HTR-8/SVneo (cell line): ENCODE results near the gene NRG2.

Source experiments
- DNase-seq: peaks from one replicate; pipeline ENCODE4 v3.0.0; 2011; ENCODE audit warnings: low spot score, mixed read lengths; ENCODE audit not compliant: insufficient read length
- FAIRE-seq: peaks from 2 replicates; lab custom pipeline; 2011; peaks lifted over from hg19 to GRCh38; lab: Jason Lieb, UNC

NRG2 gene

DNA sequence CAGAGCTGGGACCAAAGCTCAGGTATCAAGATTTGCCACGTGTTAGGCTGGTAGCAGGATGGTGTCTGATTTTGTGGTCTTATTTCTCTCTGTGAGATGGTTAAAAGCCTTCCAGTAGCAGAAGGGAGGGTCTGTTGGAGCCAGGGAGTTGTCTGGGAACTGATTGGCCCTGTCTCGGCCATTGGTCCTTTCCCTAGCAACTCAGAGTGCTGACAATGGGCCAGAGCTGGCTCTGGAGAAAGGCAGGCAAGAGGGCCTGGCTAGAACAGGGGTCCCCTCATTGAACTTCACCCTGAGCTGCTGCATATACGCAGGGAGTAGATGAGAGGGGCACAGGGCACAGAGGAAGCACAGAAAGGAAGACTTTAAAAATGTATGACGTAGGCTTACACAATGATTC is 154.7 kb downstream of the NRG2 start:
- DNase-seq = no peak
- FAIRE-seq = no peak

DNA sequence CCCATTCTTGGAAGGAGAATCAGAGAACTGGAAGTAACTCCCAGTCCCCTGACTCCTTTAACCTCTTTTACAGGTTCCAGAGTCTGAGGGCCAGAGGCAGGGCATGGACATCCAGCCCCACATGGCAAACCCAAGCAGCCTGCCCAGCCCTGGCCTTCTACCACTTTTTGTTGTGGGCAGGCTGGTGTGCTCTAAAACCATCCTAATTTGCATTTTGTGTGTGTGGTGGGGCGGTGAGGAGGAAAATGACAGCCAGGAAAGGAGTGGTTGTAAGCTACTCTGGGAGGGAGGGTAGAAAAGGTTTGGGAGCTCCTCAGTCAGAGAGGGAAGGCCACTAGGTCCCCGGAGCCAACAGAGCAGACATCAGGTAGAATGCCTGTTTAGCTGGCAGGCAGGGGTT is 156.9 kb downstream of the NRG2 start:
- DNase-seq = no peak
- FAIRE-seq = no peak

DNA sequence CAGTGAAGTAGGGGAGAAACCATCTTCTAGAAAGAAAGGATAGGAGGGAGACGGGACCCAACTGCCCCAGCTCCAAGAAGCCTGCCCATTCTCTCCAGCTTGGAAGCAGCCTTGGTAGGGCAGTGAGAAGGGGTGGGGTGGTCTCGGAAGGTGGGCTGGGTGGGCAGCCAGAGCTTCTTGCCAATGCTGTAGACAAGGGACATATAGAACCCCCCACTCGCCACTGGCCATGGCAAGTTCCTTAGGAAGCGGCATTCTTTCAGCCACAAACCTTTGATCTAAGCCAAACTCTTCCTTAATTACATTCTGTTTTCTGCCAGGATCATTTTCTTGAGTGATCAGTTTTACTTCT is 157.3 kb downstream of the NRG2 start:
- FAIRE-seq = no peak
- DNase-seq = no peak

DNA sequence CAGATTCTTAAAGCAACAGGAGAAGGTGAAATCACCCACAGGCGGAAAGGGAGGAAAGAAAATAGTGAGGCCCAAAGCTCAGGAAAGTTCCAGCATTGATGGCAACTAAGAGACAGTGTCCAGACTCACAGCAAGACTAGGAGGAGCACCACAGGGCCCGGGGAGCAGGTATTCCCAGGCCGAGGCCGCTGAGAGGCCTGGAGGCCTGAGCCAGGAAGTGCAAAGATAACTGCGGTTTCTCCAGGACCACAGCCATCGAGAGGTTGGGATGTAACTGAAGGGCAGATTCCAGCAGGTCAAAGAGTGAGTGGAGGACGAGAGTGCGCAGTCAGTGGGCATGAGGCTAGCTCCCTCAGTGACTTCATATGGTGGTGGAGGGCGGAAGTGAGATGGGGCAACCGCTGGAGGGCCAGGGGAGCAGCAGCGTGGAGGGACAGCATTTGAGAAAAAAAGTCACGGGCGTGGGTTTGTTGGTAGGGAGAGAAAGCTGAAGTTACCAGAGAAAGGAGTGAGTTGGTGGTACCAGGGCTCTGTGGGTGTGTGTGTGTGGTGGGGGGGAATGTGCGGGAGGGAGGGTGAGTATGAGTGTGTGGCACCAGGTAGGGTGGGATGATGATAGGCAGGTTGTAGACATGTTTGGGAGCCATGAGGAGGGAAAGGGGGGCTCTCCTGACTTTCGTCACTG is 157.8 kb downstream of the NRG2 start:
- no peak for DNase-seq
- FAIRE-seq = peak; percentile 82

DNA sequence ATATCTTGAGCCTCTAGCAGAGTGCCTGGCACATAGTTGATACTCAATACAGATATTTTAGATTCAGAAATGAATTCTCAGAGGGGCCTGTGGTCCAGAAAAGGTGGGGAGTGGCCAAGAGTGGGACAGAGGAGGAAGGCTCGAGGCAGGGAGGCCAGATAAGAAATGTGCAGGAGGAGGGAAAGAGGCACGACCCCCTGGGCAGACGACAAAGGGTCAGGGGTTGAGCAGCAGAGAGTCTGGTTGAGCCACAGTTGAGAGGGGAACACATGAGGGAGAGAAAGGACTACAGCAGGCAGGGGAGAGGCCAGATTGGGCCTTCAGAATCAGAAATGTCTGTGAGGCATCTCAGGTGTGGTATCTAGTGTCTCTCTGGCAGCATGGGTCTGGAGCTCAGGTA is 158.4 kb downstream of the NRG2 start:
- FAIRE-seq (no peak), DNase-seq (no peak)

DNA sequence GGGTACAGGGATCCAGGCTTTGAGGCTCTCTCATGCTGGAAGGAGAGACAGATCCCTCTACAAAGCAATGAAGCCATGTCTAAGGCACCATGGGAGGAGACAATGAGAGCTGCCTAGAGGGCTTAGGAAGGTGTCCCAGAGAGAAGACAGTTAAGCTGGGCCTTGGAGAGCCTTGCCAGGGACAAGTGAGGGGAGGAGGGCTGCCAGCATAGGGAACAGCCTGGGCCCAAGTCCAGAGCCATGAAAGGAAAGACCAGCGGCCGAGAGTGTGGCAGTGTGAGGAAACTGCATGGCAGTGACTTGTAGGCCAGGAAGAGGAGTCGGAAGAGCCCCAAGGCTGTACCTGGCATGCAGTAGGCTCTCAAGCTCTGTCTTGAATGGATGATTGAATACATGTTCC is 159.0 kb downstream of the NRG2 start:
- no peak for FAIRE-seq
- DNase-seq = no peak

DNA sequence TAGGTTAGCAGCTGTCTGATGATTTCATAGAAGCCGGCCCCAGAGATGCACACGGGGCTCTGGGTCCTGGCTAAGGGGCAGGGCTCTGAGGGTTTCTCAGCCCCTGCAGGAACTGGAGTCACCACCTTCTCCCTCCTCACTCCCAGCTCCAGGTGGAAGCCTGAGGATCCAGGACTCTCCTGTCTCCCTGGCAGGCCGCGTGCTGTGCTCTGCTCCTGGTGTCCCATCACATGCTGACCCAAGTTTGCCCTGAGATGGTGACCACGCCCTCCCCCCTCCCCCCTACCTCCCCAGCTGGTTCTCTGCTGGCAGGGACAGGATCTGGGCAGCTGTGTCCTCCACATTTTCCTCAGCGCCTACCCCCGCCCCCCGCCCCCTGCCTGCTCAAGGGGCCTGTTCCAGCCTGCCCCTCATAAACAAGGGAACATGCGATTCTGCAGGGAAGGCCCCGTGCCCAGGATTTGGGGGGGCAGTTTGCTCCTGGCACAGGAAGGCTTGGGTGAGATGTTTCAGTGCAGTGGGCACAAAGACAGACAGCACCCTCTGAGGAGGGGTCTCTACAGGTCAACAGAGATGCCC is 160.0 kb downstream of the NRG2 start:
- no peak for FAIRE-seq
- DNase-seq = peak; percentile 39

DNA sequence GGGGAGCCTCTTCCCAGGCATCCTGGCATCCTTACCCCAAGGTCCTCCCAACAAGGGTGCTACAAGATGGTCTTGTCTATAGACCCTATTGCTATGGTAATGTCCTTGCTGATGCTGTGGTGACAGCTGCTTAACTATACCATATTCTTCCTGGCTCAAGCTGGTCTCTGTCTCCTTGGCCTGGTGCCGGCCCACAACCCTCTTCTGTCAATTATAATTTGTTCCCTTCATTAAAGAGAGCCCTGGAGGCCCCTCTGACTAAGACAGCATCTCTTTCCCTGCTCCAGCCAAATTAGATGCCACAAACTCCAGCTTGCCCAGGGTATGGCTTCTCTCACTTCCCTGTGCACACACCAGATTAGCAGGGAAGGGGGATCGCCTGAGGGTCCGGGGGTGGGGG is 160.8 kb downstream of the NRG2 start:
- DNase-seq (no peak), FAIRE-seq (no peak)

DNA sequence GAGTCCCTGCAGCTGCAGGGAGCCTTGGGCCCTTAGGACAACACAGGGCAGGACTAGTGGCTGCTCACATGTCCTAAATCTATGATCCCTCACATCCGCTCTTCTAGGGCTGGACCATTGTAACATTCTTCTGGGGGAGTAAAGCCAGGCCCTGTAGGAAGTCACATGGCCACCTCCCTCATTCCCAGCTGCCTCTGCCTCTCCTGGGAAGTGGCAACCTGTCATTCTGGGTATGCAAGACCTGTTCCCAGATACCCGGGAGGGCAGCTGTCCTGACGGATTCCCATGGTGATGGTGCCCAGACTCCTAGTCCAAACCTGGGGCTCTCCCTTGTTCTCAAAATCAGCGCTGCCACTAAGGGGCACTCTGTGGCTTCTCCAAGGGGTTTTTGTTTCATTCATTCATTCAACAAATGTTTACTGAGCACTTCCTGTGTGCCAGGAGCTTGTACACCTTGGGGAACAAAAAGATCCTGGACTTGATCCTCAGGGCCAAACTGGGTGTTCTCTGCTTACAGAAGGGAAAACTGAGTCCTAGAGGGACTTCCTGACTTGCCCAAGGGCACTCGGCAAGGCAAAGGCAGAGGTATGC is 161.9 kb downstream of the NRG2 start:
- FAIRE-seq = no peak
- DNase-seq = no peak

DNA sequence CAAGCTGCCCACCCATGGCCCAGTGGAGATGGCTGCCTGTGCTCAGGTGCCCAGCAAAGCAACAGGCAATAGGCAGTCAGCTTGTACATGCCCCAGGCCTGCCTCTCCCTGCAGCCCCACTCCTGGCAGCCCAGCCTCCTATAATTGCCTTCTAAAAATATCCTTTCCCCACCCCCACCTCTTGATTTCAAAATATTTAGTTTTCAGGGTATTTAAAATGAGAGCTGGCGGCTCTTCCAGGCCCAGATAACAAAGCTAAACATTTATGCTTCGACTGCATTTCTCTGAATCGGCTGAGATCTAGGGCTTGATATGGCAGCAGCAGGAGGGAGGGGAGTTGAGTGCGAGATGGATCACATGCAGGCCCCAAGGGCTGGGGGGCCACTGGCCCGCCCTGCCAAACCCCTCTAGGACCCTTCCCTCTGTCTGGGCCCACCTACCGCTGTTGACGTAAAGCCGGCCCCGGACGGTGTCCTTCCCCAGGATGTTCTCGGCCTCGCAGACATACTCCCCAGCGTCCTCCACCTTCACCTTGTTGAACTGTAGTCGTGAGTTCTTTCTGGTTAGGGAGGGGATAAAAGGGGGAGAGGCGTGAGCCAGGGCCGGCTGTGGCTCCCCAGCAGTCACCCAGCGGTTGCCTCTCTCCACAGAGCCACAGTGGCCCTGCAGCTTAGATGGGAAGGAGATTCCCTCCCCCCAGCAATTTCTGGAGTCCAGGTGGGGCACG is 162.5 kb downstream of the NRG2 start:
- FAIRE-seq = no peak

DNA sequence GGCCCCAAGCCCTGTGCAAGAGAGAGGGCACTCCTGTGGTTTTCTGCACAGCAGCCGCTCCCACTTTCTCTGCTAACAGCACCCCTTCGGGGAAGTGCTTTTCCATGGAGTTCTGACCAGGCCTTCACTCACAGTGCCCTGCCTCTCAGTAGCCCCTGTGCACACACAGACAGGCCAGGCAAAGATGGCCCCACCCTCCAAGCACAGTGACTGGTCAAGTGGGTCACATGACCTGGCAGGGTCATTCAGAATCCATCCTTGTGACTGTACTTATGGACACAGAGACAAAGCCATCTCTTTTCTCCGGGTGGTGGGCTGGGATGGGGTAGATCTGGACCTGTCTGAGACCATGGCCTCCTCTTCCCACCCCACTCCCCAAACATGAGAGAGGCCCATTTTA is 165.0 kb downstream of the NRG2 start:
- no peak for DNase-seq
- no peak for FAIRE-seq

More for the DNA sequence above, 162.5 kb downstream of the NRG2 start:
- DNase-seq = no peak

DNA sequence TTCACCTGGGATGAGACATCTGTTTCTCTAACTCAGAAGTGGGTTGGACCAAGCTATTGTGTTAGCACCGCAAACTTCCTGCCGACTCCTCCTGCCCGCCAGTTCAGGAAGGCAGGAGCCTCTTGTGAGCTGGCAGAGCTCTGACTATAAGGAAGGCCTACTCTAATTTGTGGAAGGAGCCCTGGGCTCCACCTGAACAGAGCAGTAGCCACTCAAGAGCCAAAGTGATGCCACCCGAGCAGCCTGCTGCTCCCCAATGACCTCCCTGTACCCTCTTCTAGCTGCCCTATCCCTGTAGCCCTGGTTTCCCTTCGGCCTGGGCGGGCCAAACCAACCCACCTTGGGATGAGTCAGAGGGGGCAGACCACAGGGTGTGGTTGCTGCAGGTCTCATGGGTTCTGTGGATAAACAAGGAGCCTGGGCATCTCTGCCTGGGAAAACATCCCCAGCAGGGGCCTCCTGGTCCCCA is 165.9 kb downstream of the NRG2 start:
- DNase-seq = no peak
- FAIRE-seq = no peak

DNA sequence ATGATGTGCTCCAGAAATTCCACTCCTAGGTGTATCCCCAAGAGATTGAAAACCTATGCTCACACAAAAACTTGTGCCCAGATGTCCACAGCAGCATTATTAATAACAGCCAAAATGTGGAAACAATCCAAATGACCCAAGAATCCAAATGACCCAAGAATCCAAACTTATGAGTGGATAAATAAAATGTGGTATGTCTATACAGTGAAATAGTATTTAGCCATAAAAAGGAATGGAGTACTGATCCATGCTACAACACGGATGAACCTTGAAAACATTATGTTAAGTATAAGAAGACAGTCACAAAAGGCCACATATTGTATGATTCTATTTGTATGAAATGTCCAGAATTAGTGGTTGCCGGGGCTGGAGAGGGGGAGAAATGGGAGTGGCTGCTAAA is 167.1 kb downstream of the NRG2 start:
- no peak for FAIRE-seq
- no peak for DNase-seq

DNA sequence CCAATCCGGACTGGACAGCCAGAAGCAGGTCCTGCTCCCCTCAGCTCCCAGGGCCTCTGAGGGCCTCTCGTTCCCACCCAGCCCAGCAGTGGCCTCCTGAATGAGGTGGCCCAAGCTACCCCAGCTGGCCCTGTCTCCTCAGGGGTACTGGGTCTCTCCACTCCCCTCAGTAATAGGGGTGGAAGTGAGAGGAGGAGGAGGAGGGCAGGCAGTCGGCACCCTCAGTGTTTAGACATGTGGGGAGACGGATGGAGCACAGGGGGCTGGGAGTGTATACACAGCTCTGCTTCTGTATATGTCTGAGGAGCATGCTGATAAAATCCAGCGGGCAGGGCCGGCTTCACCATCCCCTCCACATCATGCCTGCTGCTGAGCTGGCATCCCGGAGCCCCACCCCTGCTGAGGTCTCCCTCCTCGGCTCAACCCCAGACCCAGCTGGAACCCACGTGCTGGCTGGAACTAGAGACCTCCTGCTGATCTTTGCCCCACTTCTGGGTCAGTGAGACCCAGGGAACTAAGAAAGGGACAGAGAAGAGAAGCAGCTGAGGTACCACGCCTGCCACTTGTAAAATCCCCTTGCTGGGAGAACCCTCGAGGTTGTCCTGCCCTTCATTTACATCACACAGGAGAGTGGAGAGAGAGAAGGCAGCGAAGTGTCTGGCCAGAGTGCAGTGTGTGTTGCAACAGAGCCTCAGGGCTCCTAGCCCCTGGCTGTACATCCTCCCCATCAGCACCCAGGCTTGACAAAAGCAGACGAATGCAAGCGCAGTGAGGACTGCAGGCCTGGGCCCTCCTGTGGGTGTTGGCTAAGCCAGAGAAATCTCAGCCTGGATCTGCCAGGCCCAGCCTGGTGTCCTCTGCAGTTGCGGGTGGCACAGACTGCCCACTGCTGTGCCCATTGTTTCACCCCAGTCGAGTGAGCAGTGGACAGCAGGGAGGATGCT is 170.0 kb downstream of the NRG2 start:
- FAIRE-seq (no peak), DNase-seq (no peak)

DNA sequence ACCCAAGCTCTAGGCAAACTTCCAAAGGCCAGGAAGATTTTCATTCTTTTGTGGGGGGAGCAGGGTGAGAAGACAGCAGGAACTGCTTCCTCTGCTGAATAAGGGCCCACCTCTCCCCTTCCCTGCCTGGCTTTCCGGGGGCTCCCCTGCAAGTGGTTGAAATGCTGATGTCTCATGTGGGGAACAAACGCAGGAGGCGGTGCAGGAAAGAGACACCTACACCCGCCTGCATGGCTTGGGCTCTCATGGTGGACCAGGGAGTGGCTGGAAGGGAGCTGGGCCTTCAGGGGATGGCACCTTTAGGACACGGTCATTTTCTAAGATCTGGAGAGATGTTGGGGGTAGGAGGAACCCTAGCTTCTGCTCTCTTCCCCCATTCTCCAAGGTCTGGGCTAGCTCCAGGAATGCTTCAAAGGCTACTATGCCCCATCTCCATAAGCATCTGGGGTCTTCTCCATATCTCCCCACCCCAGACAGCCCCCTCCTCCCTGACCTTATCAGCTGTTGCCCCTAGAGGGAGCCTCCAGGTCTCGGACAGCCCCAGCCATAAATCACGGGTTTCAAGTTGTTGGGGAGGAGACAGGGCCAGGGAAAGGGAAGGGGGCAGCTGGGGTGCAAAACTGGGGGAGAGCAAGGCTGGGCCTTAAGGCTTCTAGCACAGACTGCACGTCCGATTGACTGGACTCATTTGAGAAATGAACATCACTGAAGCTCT is 170.9 kb downstream of the NRG2 start:
- no peak for FAIRE-seq

DNA sequence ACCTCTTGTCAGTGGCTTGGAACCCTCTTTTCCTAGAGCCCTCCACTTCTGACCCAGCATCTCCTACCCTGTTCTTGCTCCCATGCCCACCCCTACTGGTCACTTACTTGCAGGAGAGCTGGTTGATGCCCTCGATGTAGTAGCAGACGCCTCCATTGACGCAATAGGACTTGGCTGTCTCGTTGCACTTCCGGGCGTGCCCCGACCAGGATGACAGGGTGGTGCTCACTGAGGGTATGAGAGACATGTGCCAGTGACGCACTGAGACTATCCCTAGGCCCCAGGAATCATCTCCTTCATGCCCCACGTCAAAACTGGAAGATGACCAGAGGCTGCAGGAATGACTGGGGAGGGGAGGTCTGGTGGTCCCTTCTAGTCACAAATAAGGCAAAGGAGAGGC is 171.5 kb downstream of the NRG2 start:
- no peak for FAIRE-seq
- no peak for DNase-seq

More for the DNA sequence above, 170.9 kb downstream of the NRG2 start:
- no peak for DNase-seq

DNA sequence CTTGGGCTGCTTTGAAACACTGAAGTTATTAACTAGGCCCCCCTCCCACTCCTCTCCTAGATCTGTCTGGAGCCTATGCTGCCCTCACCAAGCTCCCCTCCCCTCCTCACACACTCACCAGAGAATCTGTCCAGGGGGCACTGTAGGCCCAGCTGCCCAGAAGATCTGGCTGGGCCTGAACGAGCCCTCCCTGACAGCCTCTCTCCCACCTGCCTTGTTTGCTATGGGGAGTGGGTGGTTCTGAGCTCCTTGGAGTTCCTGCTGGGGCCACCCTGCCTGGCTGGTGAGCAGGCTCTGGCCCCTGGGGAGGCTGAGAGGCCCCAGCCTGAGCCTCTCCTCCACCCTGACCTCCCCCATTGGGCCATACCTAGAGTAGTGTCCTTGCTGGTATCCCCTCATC is 172.4 kb downstream of the NRG2 start:
- no peak for FAIRE-seq

DNA sequence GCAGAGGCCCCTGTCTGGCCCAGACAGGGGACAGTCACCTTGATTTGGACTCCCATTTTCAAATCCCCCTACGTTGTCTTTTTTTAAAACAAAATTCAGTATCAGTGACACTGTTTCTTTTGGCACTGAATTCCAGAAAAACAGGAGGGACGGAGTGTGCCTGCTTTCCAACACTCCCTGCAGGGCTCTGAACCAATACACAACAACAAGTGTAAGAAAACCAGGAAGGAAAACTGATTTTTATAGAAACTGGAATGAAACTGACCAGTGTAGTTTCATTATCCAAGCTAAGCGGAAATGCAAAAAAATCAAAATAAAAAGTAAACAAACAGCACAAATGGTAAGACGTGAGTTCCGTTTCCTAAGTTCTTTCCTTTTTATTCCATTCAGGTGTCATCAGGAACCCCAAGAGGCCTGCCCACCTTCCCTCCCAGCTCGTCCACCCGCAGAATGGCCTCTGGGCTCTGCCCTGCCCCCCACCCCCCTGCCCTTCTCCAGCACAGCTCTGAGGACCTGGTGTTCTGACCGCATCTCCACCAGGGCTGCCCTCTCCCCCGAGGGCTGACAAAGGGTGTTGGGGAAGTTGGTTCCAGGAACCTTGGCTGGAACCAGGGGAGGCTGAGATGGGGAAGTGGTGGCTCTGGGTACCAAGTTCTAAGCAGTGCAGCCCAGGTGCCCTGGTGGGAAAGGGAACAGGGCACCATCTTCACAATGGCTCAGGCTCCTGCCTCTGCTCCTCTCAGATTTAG is 173.9 kb downstream of the NRG2 start:
- DNase-seq = no peak
- FAIRE-seq = no peak

More for the DNA sequence above, 172.4 kb downstream of the NRG2 start:
- no peak for DNase-seq

DNA sequence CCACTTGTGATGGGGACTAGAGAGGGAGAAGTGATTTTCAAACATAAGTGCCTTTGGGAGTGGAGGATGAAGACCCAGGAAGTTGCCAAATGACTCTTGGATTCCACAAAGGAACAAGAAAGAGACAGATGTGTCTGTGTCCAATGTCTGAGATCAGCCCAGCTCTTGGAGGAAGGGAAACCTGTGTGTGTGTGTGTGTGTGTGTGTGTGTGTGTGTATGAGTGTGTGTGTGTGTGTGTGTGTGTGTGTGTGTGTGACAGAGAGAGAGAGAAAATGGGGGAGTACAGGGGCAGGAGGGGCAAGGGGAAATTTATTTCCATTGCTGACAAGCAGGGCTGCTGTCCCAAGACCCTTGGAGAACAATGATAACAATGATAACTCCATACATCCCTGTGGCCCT is 175.5 kb downstream of the NRG2 start:
- DNase-seq (no peak), FAIRE-seq (no peak)
